Measurements from ENCODE around the gene SPOPL.

Gene SPOPL

GRCh38 chr2:138510319-138510718 lies 8.7 kb downstream of the SPOPL start:
- no peak overlapping the region for H3K4me3 ChIP-seq (ENCODE audit: low read depth, low read length)
- TF ChIP-seq MYC (IDR thresholded peaks at IDR 0.05; ENCODE audit: low read depth, low read length) (no peak), CTCF (IDR thresholded peaks at IDR 0.05; ENCODE audit: low read depth, low read length) (no peak), MAX (IDR thresholded peaks at IDR 0.05; ENCODE audit: low read depth, low read length) (no peak), POLR2A (IDR thresholded peaks at IDR 0.05; ENCODE audit: extremely low read depth, insufficient read length) (no peak)
- DNase-seq (ENCODE audit: low read depth): no peak

GRCh38 chr2:138512672-138513071 lies 11.1 kb downstream of the SPOPL start:
- DNase-seq (ENCODE audit: low read depth): no peak
- no peak overlapping the region for H3K4me3 ChIP-seq (ENCODE audit: low read depth, low read length)
- no peak for TF ChIP-seq MYC (IDR thresholded peaks at IDR 0.05; ENCODE audit: low read depth, low read length)
- no peak for TF ChIP-seq CTCF (IDR thresholded peaks at IDR 0.05; ENCODE audit: low read depth, low read length)
- TF ChIP-seq MAX (IDR thresholded peaks at IDR 0.05; ENCODE audit: low read depth, low read length): no peak

- TF ChIP-seq CTCF (IDR thresholded peaks at IDR 0.05; ENCODE audit: low read depth, low read length) (no peak), MAX (IDR thresholded peaks at IDR 0.05; ENCODE audit: low read depth, low read length) (no peak), POLR2A (IDR thresholded peaks at IDR 0.05; ENCODE audit: extremely low read depth, insufficient read length) (no peak), MYC (IDR thresholded peaks at IDR 0.05; ENCODE audit: low read depth, low read length) (no peak)
- H3K4me3 ChIP-seq (ENCODE audit: low read depth, low read length): no peak overlapping the region
- no peak for DNase-seq (ENCODE audit: low read depth)
These were observed 12.6 kb downstream of the SPOPL start for GRCh38 chr2:138514173-138514572.

- peak; percentile 37 for DNase-seq (ENCODE audit: low read depth)
- H3K4me3 ChIP-seq (ENCODE audit: low read depth, low read length): no peak overlapping the region
- TF ChIP-seq MYC (IDR thresholded peaks at IDR 0.05; ENCODE audit: low read depth, low read length) (no peak), CTCF (IDR thresholded peaks at IDR 0.05; ENCODE audit: low read depth, low read length) (no peak), POLR2A (IDR thresholded peaks at IDR 0.05; ENCODE audit: extremely low read depth, insufficient read length) (no peak), MAX (IDR thresholded peaks at IDR 0.05; ENCODE audit: low read depth, low read length) (no peak)
These were observed 13.5 kb downstream of the SPOPL start for GRCh38 chr2:138515092-138515491.

GRCh38 chr2:138516030-138516704 lies 14.6 kb downstream of the SPOPL start:
- TF ChIP-seq MYC (IDR thresholded peaks at IDR 0.05; ENCODE audit: low read depth, low read length): no peak
- TF ChIP-seq POLR2A (IDR thresholded peaks at IDR 0.05; ENCODE audit: extremely low read depth, insufficient read length): no peak
- TF ChIP-seq CTCF (IDR thresholded peaks at IDR 0.05; ENCODE audit: low read depth, low read length): no peak
- TF ChIP-seq MAX (IDR thresholded peaks at IDR 0.05; ENCODE audit: low read depth, low read length): no peak
- DNase-seq (ENCODE audit: low read depth): no peak
- no peak overlapping the region for H3K4me3 ChIP-seq (ENCODE audit: low read depth, low read length)
